ENCODE data around the gene METTL6.
"Not testable (repeated sequence)": the region's sequence is repeated elsewhere in the genome, so short reads cannot be mapped to it uniquely, and the experiment has no call there.

METTL6 gene

DNA sequence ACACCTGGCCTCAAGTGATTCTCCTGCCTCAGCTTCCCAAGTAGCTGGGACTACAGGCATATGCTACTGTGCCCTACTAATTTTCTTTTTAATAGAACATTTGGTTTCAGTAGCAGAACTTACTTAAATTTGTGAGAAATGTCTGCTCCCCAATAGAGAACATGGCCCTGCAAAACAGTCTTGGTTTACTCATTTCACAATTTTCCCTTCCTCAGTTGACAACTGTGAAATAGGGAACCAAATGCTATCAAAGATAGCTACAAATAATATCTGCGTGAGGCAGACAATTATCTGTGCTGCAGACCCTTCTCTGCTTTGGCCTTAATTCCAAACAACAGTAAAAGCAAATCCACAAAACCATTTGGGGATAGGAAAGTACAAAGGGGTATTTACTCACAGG is 22.6 kb downstream of the METTL6 start:
- no peak for DNase-seq (ENCODE audit: low read depth in 2 of 2)

DNA sequence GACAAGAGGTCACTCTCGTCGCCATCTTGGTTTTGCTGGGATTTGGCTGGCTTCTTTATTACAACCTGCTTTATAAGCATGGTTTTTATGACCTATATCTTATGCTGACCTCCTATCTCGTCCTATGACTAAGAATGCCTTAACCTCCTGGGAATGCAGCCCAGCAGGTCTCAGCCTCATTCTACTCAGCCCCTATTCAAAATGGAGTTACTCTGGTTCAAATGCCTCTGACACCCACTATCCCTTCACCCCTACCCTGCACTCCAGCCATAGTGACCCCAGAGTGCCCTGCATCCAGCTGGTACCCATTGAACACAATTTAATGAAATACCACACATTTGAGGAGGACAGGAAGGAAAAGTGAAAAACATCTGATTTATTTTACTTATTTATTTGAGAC is 23.4 kb downstream of the METTL6 start:
- DNase-seq (ENCODE audit: low read depth in 2 of 2), result no peak

DNA sequence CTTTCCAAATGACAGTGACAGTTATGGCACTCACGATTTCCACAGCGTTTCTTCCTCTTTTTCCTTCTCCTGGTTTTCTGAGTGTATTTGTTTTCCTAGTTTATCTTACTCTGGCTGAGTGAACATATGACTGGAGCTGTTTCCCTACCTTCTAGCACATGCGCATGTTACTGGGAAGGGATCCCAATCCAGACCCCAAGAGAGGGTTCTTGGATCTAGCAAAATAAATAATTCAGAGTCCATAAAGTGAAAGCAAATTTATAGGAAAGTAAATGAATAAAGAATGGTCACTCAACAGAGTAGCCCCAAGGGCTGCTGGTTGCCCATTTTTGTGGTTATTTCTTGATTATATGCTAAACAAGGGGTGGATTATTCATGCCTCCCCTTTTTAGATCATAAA is 23.8 kb downstream of the METTL6 start:
- DNase-seq (ENCODE audit: low read depth in 2 of 2), result no peak

DNA sequence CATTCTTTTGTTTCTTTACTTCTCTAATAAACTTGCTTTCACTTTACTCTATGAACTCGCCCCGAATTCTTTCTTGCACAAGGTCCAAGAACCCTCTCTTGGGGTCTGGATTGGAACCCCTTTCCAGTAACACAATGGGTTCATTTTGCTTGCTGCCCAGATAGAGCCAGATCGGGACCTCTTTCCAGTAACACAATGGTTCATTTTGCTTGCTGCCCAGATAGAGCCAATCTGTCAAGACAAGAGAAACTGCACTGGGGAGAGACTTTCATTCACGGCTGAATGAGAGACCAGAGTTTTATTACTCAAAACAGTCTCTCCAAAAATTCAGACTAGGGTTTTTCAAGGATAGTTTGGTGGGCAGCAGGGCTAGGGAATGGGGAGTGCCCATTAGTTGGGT is 25.4 kb downstream of the METTL6 start:
- no peak for DNase-seq (ENCODE audit: low read depth in 2 of 2)

DNA sequence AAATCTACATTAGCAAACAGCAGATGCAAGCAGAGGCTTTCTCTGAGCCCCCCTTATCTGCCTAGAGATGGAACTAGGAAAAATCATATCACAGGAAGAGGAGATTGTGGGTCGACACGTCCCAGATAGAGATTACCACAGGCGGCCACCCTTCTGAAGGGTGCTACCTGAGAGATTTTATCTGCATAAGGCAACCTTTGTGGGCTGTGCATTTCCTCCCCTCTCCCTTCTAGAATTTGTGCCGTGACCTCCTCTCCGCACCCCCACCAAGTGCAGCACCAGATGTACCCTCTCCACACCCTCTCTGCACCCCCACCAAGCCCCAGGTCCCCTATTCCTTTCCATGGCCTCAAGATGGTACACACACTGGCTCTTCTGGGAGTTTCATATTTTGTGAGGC is 27.4 kb downstream of the METTL6 start:
- DNase-seq (ENCODE audit: low read depth in 2 of 2), result no peak

DNA sequence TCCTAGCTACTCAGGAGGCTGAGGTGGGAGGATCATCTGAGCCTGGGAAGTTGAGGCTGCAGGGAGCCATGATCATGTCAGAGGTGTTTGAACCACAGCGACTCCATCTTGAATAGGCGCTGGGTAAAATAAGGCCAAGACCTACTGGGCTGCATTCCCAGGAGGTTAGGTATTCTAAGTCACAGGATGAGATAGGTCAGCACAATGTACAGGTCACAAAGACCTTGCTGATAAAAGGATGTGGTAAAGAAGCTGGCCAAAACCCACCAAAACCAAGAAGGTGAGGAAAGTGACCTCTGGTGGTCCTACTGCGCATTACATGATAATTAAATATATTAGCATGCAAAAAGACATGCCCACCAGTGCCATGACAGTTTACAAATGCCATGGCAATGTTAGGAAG is 28.6 kb downstream of the METTL6 start:
- not testable (repeated sequence) for DNase-seq (ENCODE audit: low read depth in 2 of 2)

DNA sequence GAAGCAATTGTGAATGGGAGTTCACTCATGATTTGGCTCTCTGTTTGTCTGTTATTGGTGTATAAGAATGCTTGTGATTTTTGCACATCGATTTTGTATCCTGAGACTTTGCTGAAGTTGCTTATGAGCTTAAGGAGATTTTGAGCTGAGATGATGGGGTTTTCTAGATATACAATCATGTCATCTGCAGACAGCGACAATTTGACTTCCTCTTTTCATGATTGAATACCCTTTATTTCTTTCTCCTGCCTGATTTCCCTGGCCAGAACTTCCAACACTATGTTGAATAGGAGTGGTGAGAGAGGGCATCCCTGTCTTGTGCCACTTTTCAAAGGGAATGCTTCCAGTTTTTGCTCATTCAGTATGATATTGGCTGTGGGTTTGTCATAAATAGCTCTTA is 34.1 kb downstream of the METTL6 start:
- not testable (repeated sequence) for DNase-seq (ENCODE audit: low read depth in 2 of 2)

DNA sequence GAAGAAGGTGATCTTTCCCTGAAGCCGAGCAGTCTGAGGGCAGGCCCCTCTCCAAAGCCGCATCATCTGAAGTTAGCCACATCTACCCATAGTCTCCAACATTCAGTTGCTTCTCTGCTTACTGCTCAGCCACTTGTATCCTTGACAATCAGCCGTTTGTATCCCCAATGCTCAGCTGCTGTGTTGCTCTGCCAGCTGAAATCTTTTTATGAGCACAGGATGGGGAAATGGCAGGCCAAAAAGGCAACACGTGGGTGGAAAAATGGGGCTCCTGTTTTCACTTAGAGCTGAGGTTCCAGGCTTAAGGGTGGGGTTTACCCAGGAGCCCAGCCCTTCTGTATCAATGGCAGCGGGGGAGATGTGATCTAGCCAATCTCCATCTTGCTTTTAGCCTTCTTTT is 36.3 kb downstream of the METTL6 start:
- DNase-seq (ENCODE audit: low read depth in 2 of 2), result no peak

DNA sequence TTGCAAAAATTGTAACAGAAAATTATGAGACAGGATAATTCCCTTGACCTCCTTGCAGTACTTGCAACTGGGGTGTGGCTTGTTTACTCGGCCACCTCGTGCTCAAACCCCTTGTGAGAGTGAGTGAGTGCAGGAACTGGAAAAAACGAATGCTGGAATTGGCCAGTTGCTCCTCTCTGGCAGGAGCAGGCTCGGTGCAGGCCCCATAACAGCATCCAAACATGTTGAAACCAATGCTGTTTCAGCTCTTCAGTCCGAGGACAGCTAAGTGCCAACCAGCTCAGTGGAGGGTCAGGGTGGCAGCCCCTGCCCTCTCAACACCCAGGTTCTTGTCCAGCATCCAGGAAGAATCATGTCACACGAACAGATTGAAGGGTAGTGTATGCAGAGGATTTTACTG is 36.9 kb downstream of the METTL6 start:
- DNase-seq (ENCODE audit: low read depth in 2 of 2), result no peak

DNA sequence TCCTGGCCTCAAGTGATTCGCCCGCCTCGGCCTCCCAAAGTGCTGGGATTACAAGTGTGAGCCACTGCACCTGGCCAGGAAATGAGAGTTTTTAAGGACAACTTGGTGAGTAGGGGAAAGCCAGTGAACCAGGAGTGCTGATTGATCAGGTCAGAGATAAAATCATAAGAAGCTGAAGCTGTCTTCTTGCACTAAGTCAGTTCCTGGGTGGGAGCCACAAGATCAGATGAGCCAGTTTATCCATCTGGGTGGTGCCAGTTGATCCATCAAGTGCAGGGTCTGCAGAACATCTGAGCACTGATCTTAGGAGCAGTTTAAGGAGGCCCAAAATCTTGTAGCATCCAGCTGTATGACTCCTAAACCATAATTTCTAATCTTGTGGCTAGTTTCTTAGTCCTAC is 39.0 kb downstream of the METTL6 start:
- not testable (repeated sequence) for DNase-seq (ENCODE audit: low read depth in 2 of 2)

DNA sequence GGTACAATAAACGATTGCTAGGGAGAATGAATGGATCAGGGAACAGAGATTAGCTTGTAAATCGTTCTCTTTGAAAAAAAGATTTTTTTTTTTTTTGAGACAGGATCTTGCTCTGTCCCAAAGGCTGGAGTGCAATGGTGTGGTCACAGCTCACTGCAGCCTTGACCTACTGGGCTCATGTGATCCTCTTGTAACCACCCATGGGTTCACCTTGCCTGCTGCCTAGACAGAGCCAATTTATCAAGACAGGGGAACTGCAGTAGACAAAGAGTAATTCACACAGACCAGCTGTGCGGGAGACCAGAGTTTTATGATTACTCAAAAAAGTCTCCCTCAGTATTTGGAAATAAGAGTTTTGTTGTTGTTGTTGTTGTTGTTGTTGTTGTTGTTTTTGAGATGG is 39.6 kb downstream of the METTL6 start:
- DNase-seq (ENCODE audit: low read depth in 2 of 2), result no peak

DNA sequence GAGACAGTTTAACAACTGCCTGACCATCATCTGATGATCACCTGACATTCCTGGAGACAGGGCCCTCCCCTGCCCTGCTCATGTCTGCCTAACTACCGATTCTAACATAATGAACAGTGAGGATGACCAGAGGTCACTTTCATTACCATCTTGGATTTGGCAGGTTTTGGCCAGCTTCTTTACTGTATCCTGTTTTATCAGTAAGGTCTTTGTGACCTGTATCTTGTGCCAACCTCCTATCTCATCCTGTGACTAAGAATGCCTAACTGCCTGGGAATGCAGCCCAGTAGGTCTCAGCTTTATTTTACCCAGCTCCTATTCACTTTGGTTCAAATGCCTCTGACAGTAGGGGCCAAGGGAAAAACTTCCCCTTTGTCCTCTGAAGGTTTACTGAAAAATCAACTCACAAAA is 40.2 kb downstream of the METTL6 start:
- DNase-seq (ENCODE audit: low read depth in 2 of 2), result no peak

DNA sequence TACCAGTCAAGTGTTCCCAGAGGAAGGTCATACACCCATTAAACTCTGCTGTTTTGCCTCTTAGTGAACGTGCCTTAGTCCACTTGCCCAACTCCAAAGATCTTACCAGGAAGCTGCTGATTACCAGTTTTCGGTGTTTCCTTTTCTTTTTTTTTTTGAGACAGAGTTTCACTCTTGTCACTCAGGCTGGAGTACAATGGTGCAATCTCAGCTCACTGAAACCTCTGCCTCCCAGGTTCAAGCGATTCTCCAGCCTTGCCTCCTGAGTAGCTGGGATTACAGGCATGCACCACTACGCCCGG is 40.7 kb downstream of the METTL6 start:
- not testable (repeated sequence) for DNase-seq (ENCODE audit: low read depth in 2 of 2)

DNA sequence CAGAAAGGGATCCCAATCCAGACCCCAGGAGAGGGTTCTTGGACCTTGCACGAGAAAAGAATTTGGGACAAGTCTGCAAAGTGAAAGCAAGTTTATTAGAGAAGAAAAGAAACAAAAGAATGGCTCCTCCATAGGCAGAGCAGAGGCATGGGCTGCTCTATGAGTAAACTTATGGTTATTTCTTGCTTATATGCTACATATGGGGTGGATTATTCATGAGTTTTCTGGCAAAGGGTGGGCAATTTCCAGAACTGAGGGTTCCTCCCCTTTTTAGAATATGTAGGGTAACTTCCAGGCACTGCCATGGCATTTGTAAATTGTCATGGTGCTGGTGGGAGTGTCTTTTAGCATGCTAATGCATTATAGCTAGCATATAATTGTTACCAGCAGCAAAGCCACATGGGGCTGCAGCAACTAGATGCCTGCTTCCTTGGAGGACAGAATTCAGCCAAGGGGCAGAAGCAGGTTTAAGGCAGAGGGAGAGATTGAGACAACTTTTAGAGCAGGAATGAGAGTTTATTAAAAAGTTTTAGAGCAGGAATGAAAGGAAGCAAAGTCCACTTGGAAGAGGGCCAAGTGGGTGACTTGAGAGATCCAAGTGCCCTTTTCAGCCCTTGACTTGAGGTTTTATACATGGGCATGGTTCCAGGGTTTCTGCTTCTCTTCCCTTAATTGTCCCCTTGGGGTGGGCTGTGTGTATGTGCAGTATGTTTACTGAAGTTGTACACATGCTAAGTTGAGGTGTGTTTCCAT is 41.3 kb downstream of the METTL6 start:
- no peak for DNase-seq (ENCODE audit: low read depth in 2 of 2)

DNA sequence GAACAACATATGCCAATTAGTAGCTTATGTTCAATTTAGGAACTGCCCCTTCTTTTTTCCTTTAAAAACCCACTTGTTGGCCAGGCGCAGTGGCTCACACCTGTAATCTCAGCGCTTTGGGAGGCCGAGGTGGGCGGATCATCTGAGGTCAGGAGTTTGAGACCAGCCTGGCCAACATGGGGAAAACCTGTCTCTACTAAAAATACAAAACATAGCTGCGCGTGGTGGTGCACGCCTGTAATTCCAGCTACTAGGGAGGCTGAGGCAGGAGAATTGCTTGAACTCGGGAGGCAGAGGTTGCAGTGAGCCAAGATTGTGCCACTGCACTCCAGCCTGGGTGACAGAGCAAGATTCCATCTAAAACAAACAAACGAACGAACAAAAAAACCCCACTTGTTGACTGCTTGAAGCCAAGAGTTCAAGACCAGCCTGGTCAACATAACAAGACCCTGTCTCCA is 42.1 kb downstream of the METTL6 start:
- DNase-seq (ENCODE audit: low read depth in 2 of 2), result not testable (repeated sequence)

DNA sequence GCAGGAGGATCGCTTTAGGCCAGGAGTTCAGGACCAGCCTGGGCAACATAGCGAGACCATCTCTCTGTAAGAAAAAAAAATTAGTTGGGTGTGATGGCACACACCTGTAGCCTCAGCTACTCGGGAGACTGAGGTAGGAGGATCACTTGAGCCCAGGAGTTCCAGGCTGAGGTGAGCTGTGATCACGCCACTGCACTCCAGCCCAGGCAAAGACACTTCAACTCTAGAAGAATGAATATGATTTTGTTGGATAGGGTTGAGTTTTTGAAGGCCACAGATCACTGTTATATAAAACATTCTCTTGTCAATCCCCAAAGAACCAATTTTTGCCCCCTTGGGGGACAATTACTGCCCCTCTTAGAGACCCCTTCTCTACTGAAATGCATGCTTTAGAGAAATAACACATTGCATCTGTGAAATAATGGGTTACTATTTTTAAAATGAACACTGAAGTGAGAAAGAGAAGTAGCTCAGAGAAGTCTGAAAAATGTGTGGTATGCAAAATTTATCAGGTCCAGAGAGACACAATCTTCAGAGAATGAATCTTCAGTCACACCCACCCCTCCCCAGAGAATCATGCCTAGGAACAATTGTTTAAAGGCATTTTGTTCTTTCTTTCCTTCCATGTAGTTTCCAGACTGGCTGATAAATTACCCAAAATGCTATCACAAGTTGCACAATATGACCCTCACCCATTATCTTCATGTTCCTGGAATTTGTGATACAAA is 42.7 kb downstream of the METTL6 start:
- no peak for DNase-seq (ENCODE audit: low read depth in 2 of 2)

DNA sequence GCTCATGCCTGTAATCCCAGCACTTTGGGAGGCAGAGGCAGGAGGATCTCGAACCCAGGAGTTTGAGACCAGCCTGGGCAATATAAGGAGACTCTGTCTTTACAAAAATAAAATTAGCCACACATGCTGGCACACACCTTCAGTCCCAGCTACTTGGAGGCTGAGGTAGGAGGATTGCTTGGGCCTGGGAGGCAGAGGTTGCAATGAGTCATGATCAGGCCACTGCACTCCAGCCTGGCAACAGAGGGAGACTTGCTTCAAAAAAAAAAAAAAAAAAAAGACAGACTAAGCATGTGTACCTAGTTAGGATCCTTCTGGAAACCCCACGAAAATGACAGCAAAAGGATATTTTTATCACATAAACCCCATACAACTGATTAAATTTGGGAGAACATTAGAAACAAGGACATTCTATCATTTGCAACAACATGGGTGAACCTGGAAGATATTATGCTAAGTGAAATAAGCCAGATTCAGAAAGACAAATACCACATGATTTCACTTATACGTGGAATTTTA is 44.9 kb downstream of the METTL6 start:
- DNase-seq (ENCODE audit: low read depth in 2 of 2), result no peak

DNA sequence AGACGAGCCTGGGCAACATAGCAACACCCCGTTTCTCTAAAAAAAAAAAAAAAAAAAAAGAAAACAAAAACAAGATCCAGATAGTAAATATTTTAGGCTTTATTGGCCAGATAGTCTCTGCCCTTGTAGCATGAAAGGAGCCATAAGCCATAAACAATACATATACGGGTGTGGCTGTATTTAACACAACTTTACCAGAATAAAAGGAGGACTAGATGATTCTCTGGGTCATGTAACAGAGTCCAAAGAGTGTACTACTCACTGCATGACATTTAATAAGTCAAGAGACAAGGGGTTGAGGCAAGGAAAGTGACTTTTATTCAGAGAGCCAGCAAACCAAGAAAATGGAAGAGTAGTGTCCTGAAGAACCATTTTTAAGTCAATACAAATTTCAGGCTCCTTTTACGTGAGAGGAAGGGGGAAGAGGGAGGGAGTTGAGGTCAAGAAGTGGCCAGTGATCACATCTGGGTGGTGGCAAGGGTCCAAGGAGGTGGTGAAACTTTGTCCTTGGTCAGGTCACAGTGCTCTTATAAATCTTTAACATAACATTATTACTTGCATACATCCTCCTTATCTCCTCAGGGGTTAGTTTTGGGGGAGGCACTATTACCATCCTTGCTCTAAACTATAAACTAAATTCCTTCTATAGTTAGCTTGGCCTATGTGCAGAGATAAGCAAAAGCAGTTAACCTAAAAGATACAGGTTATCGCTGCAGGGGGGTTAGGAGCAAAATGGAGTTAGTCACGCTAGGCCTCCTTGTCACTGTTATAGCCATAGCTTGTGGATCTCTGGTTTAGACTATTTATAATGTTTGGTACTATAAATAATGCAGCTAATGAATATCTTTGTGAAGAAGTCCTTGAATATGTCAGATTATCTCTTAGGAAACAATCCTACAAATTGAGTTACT is 46.1 kb downstream of the METTL6 start:
- no peak for DNase-seq (ENCODE audit: low read depth in 2 of 2)

DNA sequence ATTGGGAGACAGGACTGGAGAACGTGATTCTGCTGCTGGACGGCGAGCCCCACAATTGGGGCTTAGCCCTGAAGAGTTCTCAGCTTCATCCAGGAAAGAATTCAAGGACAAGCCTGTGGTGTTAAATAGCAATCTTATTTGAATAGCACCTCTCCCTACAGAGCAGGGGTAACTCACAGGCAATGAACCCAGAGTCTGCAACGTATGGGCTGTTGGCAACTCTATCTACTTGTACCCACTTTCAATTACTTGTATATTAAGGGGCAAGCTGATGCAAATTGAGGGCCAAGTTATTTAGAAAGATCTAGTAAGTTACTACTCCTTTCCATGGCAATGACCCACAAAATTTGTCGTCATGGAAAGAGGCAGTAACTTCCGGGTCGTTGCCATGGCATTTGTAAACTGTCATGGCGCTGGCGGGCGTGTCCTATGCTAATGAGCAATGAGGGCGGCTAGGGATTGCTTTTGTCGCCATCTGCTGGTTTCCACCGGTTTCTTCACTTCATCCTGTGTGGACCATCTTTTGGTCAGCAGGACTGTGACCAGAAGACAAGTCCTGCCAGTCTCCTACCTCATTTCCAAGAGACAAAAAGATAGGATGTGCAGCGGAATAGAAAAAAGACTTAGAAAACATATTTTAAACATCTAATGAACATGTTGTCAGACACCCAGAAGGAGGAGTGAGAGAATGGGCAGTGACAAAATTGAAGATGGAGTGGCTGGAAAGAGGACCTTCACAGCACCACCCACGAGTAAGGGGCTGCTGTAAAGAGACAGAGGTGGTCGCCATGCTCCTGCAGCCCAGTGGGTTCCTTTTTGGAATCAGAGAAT is 49.2 kb downstream of the METTL6 start:
- DNase-seq (ENCODE audit: low read depth in 2 of 2), result peak; percentile 85 to 89

DNA sequence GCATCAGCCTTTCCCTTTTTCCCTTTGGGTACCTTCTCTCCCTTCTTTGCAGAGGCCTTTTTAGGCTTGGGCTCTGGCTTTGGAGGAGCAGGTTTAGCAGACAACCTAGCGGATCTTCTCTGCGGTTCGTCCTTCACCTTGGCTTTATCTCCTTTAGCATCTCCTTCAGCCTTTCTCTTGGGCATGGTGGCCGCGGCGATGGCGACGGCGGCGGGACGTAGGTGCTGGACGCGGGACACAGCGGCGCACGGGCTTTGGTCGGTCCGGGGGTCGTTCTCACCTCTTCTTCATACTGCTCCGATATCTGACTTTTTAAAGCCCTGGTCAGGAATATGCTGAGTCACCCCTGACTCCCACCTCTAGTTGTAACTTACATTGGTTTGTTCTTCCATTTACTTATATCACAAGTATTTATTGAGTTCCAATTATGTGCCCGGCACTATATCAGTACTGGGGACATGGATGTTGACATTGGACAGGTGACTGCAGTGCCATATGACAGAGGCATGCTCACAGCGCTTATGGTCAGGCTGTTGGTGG is 51.8 kb downstream of the METTL6 start:
- no peak for DNase-seq (ENCODE audit: low read depth in 2 of 2)

DNA sequence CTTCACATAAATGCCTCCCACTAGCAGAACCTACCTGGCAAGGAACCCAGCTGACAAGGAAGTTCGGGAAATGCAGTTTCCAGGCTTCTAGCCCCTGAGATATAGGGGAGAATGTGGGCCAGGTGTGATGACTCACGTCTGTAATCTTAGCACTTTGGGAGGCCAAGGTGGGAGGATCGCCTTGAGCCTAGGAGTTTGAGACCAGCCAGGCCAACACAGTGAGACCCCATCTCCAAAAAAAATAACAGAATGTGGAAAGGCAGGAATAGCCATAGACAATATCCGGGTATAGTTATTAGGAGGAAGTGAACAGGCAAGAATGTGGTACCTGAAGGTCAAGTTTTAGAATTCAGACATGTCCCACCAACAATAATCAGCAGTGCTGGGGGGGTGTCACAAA is 54.4 kb downstream of the METTL6 start:
- DNase-seq (ENCODE audit: low read depth in 2 of 2), result no peak

Data from stimulated activated CD8-positive, alpha-beta memory T cell treated with anti-CD3 and anti-CD28 coated beads, Interleukin-15, amount 100 ng/mL, for 48 hours (primary cell).